ENCODE results near the gene GPR89A. TPM values are rescaled to one million over a fixed set of nuclear protein-coding genes. Genes with fewer than 3 reads are reported as not detected.
"Not testable (repeated sequence)": the region's sequence is repeated elsewhere in the genome, so short reads cannot be mapped to it uniquely, and the experiment has no call there.

Gene GPR89A
- total RNA-seq, 1 donor from 2014 or later, result 28.9 TPM

- peaks cover 4% of the 10 kb centered on the region for H3K4me1 Mint-ChIP-seq (ENCODE audit: low read depth)
- peaks cover 10% of the 10 kb centered on the region for H3K27me3 Mint-ChIP-seq (ENCODE audit: low read depth)
- intact Hi-C loops (cut with micrococcal nuclease), result no loop called here
Measured at GRCh38 chr1:145710291-145711027, 102.7 kb downstream of the GPR89A start.

GRCh38 chr1:145711213-145711651 is 103.4 kb downstream of the GPR89A start:
- no peaks in the 10 kb centered on the region for H3K36me3 Mint-ChIP-seq (ENCODE audit: low read depth)
- DNase-seq (ENCODE audit: low spot score), result no peak
- peaks cover 8% of the 10 kb centered on the region for H3K27me3 Mint-ChIP-seq (ENCODE audit: low read depth)
- no peaks in the 10 kb centered on the region for H3K9me3 Mint-ChIP-seq
- intact Hi-C loops (cut with micrococcal nuclease), result no loop called here
- no peak overlapping the region for H3K27ac Mint-ChIP-seq
- H3K4me1 Mint-ChIP-seq (ENCODE audit: low read depth), result peaks cover 4% of the 10 kb centered on the region
- no peak overlapping the region for H3K4me3 Mint-ChIP-seq (ENCODE audit: low read depth)

More at GRCh38 chr1:145710291-145711027, 102.7 kb downstream of the GPR89A start:
- no peaks in the 10 kb centered on the region for H3K9me3 Mint-ChIP-seq
- H3K36me3 Mint-ChIP-seq (ENCODE audit: low read depth), result no peaks in the 10 kb centered on the region
- DNase-seq (ENCODE audit: low spot score), result no peak
- H3K27ac Mint-ChIP-seq, result no peak overlapping the region
- H3K4me3 Mint-ChIP-seq (ENCODE audit: low read depth), result no peak overlapping the region

- no peaks in the 10 kb centered on the region for H3K36me3 Mint-ChIP-seq (ENCODE audit: low read depth)
- H3K4me1 Mint-ChIP-seq (ENCODE audit: low read depth), result peaks cover 14% of the 10 kb centered on the region
- intact Hi-C loops (cut with micrococcal nuclease), result no loop called here
- H3K9me3 Mint-ChIP-seq, result no peaks in the 10 kb centered on the region
- H3K27ac Mint-ChIP-seq, result no peak overlapping the region
- DNase-seq (ENCODE audit: low spot score), result no peak
- H3K4me3 Mint-ChIP-seq (ENCODE audit: low read depth), result no peak overlapping the region
- peaks cover 3% of the 10 kb centered on the region for H3K27me3 Mint-ChIP-seq (ENCODE audit: low read depth)
Measured at GRCh38 chr1:145714524-145715111, 106.8 kb downstream of the GPR89A start.

- Mint-ChIP-seq H3K9me3 (no peaks in the 10 kb centered on the region), H3K27me3 (ENCODE audit: low read depth) (peaks cover 14% of the 10 kb centered on the region), H3K4me1 (ENCODE audit: low read depth) (peaks cover 27% of the 10 kb centered on the region), H3K4me3 (ENCODE audit: low read depth) (no peak overlapping the region), H3K27ac (no peak overlapping the region), H3K36me3 (ENCODE audit: low read depth) (no peaks in the 10 kb centered on the region)
- intact Hi-C loops (cut with micrococcal nuclease), result no loop called here
- no peak for DNase-seq (ENCODE audit: low spot score)
Measured at GRCh38 chr1:145716641-145717345, 109.0 kb downstream of the GPR89A start.

- H3K36me3 Mint-ChIP-seq (ENCODE audit: low read depth), result no peaks in the 10 kb centered on the region
- H3K27me3 Mint-ChIP-seq (ENCODE audit: low read depth), result peaks cover 19% of the 10 kb centered on the region
- H3K4me1 Mint-ChIP-seq (ENCODE audit: low read depth), result peaks cover 29% of the 10 kb centered on the region
- no peak for DNase-seq (ENCODE audit: low spot score)
- H3K9me3 Mint-ChIP-seq, result no peaks in the 10 kb centered on the region
- no peak overlapping the region for H3K4me3 Mint-ChIP-seq (ENCODE audit: low read depth)
- intact Hi-C loops (cut with micrococcal nuclease), result no loop called here
- no peak overlapping the region for H3K27ac Mint-ChIP-seq
Measured at GRCh38 chr1:145717833-145718232, 110.0 kb downstream of the GPR89A start.

GRCh38 chr1:145718465-145718864 is 110.7 kb downstream of the GPR89A start:
- H3K4me3 Mint-ChIP-seq (ENCODE audit: low read depth); H3K27ac Mint-ChIP-seq; H3K9me3 Mint-ChIP-seq; intact Hi-C loops (cut with micrococcal nuclease); H3K36me3 Mint-ChIP-seq (ENCODE audit: low read depth); DNase-seq (ENCODE audit: low spot score): not testable (repeated sequence)
- peaks cover 20% of the 10 kb centered on the region for H3K27me3 Mint-ChIP-seq (ENCODE audit: low read depth)
- peaks cover 29% of the 10 kb centered on the region for H3K4me1 Mint-ChIP-seq (ENCODE audit: low read depth)

- Mint-ChIP-seq H3K4me1 (ENCODE audit: low read depth) (peaks cover 29% of the 10 kb centered on the region), H3K27ac (no peak within 1 kb of the TSS), H3K9me3 (no peaks in the 10 kb centered on the region), H3K36me3 (ENCODE audit: low read depth) (no peaks in the 10 kb centered on the region), H3K27me3 (ENCODE audit: low read depth) (peaks cover 20% of the 10 kb centered on the region), H3K4me3 (ENCODE audit: low read depth) (no peak within 1 kb of the TSS)
- intact Hi-C loops (cut with micrococcal nuclease), result loop anchor here (5.0 kb wide), 1 partner anchor 122 kb away; no protein-coding TSS in a partner anchor
- DNase-seq (ENCODE audit: low spot score), result no peak
Measured at GRCh38 chr1:145719230-145720079, 111.7 kb downstream of the GPR89A start, which contains the start of gene CD160. TSS of gene CD160 (plus strand) at chr1:145719499. CDS start at chr1:145728328, 8,829 bp downstream.

Other genes with a start within 250 kb of the GPR89A start
- gene NBPF20, start 182.4 kb upstream of the GPR89A start, total RNA-seq, result 0.82 and 1.2 TPM in 2 replicates
- 0.21 TPM in 1 of 2 replicates, not detected in the other for gene PDZK1, start 99.4 kb downstream of the GPR89A start, total RNA-seq
- gene CD160, start 111.5 kb downstream of the GPR89A start, total RNA-seq, result not detected in 2 replicates
- gene RNF115, start 216.1 kb downstream of the GPR89A start, total RNA-seq, result 15.5 TPM in 2 replicates
- gene POLR3C, start 216.2 kb downstream of the GPR89A start, total RNA-seq, result 31.6 and 33.4 TPM in 2 replicates
- 2.6 and 3.4 TPM in 2 replicates for gene NUDT17, start 237.6 kb downstream of the GPR89A start, total RNA-seq